Body of pancreas (tissue), 4 donors: ENCODE data around the gene CAMSAP1.

ENCODE experiments used
- POLR2A ChIP-seq, 3 donors: fragments of 450-650 bp; IDR thresholded peaks; one replicate each; pipeline ENCODE4 v1.6.1; 2016; ENCODE audit warnings: antibody characterized with exemption in 3 of 3, mild to moderate bottlenecking in 2 of 3
- TF ChIP-seq, protein P1 (sequence below), 7 experiments: fragments of 450-650 bp in 4 of 7; fragments of 200-600 bp in 3 of 7; sonication (generic) in 3 of 7; IDR thresholded peaks; one replicate each; pipeline ENCODE4 v1.5.1; 2016 to 2019; ENCODE audit warnings: antibody characterized with exemption in 7 of 7

DNA sequence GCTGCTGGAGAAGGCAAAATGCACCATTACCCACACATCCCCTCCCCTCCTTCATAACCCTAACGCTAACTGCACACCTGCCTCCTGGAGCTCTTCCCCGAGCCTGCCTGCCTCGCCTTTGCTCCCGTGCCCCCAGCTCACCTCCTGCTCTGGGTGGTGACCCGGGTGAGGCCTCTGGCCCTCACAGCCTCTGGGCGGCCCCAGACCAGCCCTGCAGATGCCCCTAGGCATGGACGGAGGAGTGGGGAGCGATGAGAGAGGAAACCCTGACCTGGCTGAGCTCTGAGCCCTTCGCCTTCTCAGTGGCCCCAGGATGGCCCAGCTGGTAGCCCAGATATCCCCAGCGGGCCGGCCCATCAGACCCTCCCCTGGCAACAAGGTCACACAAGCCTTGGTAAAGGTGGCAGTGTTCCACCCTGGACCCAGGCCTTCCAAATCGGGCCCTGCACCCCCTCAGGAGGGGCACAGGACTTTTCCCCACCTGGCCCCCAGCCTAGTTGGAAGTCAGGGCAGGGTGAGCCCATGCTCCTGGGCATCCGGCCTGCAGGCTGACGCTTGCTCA is 14.5 kb upstream of the CAMSAP1 start:
- TF ChIP-seq, protein P1, sequence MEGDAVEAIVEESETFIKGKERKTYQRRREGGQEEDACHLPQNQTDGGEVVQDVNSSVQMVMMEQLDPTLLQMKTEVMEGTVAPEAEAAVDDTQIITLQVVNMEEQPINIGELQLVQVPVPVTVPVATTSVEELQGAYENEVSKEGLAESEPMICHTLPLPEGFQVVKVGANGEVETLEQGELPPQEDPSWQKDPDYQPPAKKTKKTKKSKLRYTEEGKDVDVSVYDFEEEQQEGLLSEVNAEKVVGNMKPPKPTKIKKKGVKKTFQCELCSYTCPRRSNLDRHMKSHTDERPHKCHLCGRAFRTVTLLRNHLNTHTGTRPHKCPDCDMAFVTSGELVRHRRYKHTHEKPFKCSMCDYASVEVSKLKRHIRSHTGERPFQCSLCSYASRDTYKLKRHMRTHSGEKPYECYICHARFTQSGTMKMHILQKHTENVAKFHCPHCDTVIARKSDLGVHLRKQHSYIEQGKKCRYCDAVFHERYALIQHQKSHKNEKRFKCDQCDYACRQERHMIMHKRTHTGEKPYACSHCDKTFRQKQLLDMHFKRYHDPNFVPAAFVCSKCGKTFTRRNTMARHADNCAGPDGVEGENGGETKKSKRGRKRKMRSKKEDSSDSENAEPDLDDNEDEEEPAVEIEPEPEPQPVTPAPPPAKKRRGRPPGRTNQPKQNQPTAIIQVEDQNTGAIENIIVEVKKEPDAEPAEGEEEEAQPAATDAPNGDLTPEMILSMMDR (IDR thresholded peaks at IDR 0.05), result no peak
- no peak for TF ChIP-seq POLR2A (IDR thresholded peaks at IDR 0.05)
